Liver (tissue), 3 donors: ENCODE data around the gene SPG21.

Source experiments
- CTCF ChIP-seq: fragments of 150-350 bp; IDR thresholded peaks from 2 replicates; pipeline ENCODE4 v1.5.1; 2017; ENCODE audit warnings: improper control_type of control experiment, low read depth, low read length; ENCODE audit not compliant: missing input control
- MAX ChIP-seq: IDR thresholded peaks from 2 replicates; pipeline ENCODE4 v1.6.1; 2016; ENCODE audit warnings: antibody characterized with exemption
- RAD21 ChIP-seq, 2 donors: IDR thresholded peaks; 2 replicates each; pipeline ENCODE4 v1.6.1; 2016; ENCODE audit warnings: antibody characterized with exemption in 2 of 2, mild to moderate bottlenecking in 2 of 2
- donor health status: healthy.
- donor health status: healthy.

- no peak for TF ChIP-seq CTCF
- TF ChIP-seq MAX, result no peak
- TF ChIP-seq RAD21 (IDR thresholded peaks at IDR 0.05), result peak in 1 of 2 donors; percentile 29
Measured at GRCh38 chr15:65028921-65029735, 39.4 kb upstream of the SPG21 start, which contains the start of gene MTFMT.
